HFF-Myc (cell line): Measurements from ENCODE around the gene CLUH.

Experiments used
- DNase-seq: peaks from one replicate; pipeline ENCODE4 v3.0.0-alpha.2; 2011; ENCODE audit warnings: low read depth; ENCODE audit errors: extremely low read depth
- H3K4me3 ChIP-seq: replicated peaks from 2 replicates; pipeline ENCODE4 v1.5.1; 2011; ENCODE audit warnings: low read depth, mild to moderate bottlenecking, control low read depth, low read length
- TF ChIP-seq, protein P1 (sequence below): IDR thresholded peaks from 2 replicates; pipeline ENCODE4 v1.5.1; 2012; ENCODE audit warnings: mild to moderate bottlenecking, low read depth, low read length, control low read depth; ENCODE audit errors: missing control alignments

Gene CLUH

DNA sequence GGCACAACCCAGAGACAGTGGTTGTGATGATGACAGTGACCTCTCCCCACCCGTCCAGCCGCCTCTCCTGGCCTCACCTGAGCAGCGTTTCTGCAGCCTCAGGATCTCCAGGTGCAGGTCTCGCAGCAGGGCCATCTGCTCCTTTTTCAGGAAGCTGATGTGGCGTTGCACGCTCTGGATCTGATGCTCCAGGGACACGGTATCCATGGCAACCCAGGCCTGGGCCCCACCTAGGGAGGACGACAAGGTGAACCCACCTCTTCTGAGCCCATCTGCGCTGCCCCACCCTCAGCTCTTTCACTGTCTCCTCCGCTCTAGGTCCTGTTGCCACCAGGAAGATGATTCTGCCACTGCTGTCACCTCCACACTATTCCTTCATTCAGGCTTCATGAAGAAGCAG, 23.4 kb upstream of the CLUH start:
- DNase-seq: no peak
- H3K4me3 ChIP-seq: no peak overlapping the region
- TF ChIP-seq, protein P1, sequence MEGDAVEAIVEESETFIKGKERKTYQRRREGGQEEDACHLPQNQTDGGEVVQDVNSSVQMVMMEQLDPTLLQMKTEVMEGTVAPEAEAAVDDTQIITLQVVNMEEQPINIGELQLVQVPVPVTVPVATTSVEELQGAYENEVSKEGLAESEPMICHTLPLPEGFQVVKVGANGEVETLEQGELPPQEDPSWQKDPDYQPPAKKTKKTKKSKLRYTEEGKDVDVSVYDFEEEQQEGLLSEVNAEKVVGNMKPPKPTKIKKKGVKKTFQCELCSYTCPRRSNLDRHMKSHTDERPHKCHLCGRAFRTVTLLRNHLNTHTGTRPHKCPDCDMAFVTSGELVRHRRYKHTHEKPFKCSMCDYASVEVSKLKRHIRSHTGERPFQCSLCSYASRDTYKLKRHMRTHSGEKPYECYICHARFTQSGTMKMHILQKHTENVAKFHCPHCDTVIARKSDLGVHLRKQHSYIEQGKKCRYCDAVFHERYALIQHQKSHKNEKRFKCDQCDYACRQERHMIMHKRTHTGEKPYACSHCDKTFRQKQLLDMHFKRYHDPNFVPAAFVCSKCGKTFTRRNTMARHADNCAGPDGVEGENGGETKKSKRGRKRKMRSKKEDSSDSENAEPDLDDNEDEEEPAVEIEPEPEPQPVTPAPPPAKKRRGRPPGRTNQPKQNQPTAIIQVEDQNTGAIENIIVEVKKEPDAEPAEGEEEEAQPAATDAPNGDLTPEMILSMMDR: no peak

DNA sequence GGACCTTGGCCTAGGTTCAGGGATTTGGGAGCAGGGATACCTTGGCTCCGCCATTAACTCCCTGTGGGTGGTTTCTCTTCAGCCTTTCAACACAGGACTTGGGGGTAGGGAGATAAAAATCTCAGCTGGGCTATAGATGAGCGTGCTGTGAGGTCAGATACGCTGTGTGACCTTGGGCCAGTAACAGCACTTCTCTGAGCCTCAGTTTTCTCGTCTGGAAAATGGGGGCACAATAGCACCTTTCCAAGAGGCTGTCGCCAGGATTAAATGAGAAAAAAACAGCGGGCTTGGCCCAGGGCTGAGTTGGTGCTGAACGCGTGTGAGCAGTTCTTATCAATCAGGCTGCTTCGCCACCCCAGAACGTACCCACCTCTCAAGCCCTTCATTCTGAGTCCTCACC, 20.2 kb upstream of the CLUH start:
- no peak for DNase-seq
- no peak overlapping the region for H3K4me3 ChIP-seq
- TF ChIP-seq, protein P1: no peak

DNA sequence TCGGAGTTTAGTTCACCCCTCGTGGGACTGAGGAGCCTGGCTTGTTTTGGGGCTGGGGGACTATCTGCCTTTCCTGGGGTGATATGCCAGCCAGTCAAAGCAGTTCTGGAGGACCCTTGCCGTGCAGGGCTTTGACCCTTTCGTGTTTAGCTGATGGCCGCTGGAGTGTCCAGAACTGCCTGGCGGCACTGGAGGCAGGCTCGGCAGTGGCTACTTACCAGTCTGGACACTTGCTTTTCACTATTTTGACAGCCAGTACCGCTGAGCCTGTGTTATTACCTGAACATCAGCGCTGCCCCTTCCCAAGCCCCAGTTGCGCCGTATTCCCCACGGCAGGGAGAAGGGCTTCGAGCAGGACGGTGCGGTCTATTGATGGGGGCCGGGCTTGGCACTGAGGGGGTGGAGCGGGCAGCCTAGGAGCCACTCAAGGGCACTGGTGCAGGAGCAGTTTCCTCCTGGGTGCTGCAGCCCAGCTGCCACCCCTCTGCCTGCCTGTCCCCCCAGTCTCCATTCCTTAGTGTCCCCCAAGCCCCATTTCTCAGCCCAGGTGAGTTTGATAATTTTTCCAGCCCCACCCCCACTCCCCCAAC, 19.3 kb upstream of the CLUH start:
- TF ChIP-seq, protein P1: no peak
- H3K4me3 ChIP-seq: no peak overlapping the region

DNA sequence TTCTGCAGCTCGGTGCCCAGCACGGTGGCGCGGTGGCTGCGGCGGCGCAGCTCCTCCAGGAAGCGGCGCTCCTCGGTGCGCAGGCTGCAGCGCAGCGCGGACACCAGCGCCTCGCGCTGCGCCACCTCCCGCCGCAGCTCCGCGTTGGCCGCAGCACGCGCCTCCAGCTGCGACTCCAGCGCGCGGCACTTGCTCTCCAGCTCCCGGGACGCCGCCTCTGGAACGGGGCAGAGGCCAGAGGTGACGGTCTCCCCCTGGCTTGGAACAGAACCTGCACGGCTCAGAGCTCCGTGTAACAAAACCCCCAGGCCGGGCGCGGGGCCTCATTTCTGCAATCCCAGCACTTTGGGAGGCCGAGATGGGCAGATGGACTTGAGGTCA, 13.2 kb upstream of the CLUH start:
- TF ChIP-seq, protein P1: no peak
- no peak overlapping the region for H3K4me3 ChIP-seq
- DNase-seq: no peak

More for the DNA sequence above, 19.3 kb upstream of the CLUH start:
- DNase-seq: no peak

DNA sequence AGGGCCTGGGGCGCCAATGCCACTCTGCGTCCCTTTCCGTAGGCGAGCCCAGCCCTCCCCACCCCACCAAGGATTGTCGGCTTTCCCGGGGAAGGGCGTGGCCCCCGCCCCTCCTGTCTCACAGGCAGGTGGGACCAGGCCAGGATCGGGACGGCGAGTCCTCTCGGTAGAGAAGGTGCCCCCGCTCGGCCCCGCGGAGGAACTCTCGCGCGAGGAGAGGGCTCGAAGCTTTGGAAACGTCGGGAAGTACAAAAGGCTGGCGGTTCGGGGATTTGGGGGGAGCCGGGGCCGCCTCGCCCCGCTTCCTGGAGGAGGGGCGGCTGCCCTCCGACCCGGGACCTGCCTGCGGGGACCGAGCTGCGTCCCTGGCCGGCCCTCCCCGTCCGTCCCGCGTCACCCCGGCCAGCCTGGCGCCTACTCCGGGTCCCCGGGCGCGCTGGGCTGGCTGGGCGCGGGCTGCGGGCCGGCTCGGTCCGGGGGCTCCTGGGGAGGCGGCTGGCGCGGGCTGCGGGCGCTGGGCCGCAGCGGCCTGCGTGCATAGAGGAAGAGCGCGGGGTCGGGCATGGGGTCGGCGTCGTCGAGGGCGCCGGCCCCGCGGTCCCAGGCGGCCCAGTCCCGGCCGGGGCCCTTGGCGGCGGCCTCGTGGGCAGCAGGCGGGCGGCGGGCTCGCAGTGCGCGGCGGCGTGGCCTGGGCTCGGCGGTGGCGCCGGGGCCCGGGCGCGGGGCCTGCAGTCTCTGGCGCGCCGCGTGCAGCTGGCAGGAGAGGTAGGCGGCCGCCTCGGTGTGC, 12.6 kb upstream of the CLUH start:
- DNase-seq: no peak
- TF ChIP-seq, protein P1: no peak
- H3K4me3 ChIP-seq: no peak overlapping the region

DNA sequence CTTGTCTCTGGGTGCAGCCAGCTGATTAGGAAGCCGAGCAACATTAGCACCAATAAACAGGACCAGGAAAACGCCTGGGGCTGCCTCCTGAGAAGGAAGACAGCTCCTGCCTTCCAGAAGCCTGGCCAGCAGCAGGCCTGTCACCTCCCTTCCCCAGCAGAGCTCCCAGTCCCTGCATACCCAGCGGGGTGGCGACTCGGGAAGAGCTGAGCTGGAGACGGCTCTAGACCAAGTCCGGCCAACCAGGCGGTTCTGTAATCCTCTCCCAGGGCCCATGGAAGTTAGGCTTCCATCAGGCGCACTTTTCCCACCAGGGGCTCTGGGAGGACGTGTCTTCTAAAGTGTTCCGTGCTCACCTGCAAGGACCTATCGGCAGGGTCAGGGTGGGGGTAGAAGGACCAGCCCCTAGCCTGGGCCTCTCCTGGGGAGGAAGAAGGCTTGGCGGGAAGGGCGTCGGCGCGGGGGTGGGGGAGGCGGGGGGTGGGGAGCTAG, 12.0 kb upstream of the CLUH start:
- no peak overlapping the region for H3K4me3 ChIP-seq
- DNase-seq: no peak

More for the DNA sequence above, 12.0 kb upstream of the CLUH start:
- TF ChIP-seq, protein P1: no peak
